GM12878 (cell line): ENCODE results near the gene VWA3B. TPM values are rescaled to one million over a fixed set of nuclear protein-coding genes. Genes with fewer than 3 reads are reported as not detected.

Source experiments
- ATAC-seq: fragments of 200-7000 bp; cut with Tn5 transposase; 3 replicates; pipeline ENCODE4 v1.9.1; 2020; ENCODE audit warnings: mild to moderate bottlenecking, moderate library complexity
- BruUV-seq: library from RNA; stranded (reverse); fragments of 400-500 nt; replicated peaks from 2 replicates; lab custom pipeline; 2021; lab: Mats Ljungman, UMichigan
- CTCF ChIA-PET: fragments of 300-600 bp; sonication (Branson Sonifier 250); formaldehyde crosslinking; extraction: SDS; loops from one replicate; lab custom pipeline; 2021; ENCODE audit warnings: inconsistent platforms; lab: Yijun Ruan, JAX
- POLR2A ChIA-PET: fragments of 350-600 bp; formaldehyde crosslinking; extraction: SDS; loops from one replicate; lab custom pipeline; 2021; ENCODE audit warnings: inconsistent platforms; lab: Charles Lee
- RAD21 ChIA-PET: fragments of 300-600 bp; sonication (Branson Sonifier 250); formaldehyde crosslinking; loops from one replicate; lab custom pipeline; 2023; ENCODE audit warnings: antibody characterized with exemption; ENCODE audit not compliant: unreplicated experiment; lab: Charles Lee
- SMC1A ChIA-PET: fragments of 300-600 bp; sonication (Branson Sonifier 250); formaldehyde crosslinking; loops from one replicate; lab custom pipeline; 2023; ENCODE audit not compliant: unreplicated experiment, uncharacterized antibody; lab: Charles Lee
- DNase-seq: peaks from one replicate; pipeline ENCODE4 v3.0.0-alpha.2; 2011; ENCODE audit warnings: low read depth, low spot score
- FAIRE-seq: peaks from 3 replicates; lab custom pipeline; 2011; peaks lifted over from hg19 to GRCh38; lab: Jason Lieb, UNC
- H2AFZ ChIP-seq: 2 replicates; pipeline ENCODE4 v1.6.0; 2011; ENCODE audit warnings: low read depth, low read length, control low read depth; ENCODE audit not compliant: control insufficient read depth
- H3K27ac ChIP-seq: 2 replicates; pipeline ENCODE4 v1.5.1; 2011; ENCODE audit warnings: control low read depth; ENCODE audit not compliant: control insufficient read depth, insufficient read depth
- H3K27me3 ChIP-seq, 2 experiments: replicated peaks in 1 of 2; 2 replicates each; pipeline versions ENCODE4 v1.6.0 to v1.6.1; 2011; ENCODE audit warnings: low read length in 1 of 2; ENCODE audit not compliant: control insufficient read depth in 2 of 2, insufficient read depth in 2 of 2
- H3K36me3 ChIP-seq, 2 experiments: 2 replicates each; pipeline ENCODE4 v1.5.1; 2011; ENCODE audit warnings: low read length in 1 of 2; ENCODE audit not compliant: control insufficient read depth in 2 of 2, insufficient read depth in 2 of 2
- H3K4me1 ChIP-seq: 2 replicates; pipeline ENCODE4 v1.6.1; 2011; ENCODE audit warnings: mild to moderate bottlenecking, low read length, moderate library complexity, mixed read lengths; ENCODE audit not compliant: control insufficient read depth, insufficient read depth
- H3K4me2 ChIP-seq: 2 replicates; pipeline ENCODE4 v1.6.0; 2011; ENCODE audit warnings: control low read depth; ENCODE audit not compliant: control insufficient read depth, insufficient read depth
- H3K4me3 ChIP-seq: fragments of 200-600 bp; sonication (generic); 2 replicates; pipeline ENCODE4 v1.5.1; 2016
- H3K79me2 ChIP-seq: 2 replicates; pipeline ENCODE4 v1.6.0; 2011; ENCODE audit warnings: low read length; ENCODE audit not compliant: control insufficient read depth, insufficient read depth
- H3K9ac ChIP-seq: 2 replicates; pipeline ENCODE4 v1.8.0; 2011; ENCODE audit warnings: low read length, control low read depth, mixed read lengths; ENCODE audit not compliant: control insufficient read depth, insufficient read depth
- H3K9me3 ChIP-seq: replicated peaks from 3 replicates; pipeline ENCODE4 v1.5.1; 2011; ENCODE audit warnings: mild to moderate bottlenecking, low read length; ENCODE audit not compliant: control insufficient read depth, insufficient read depth
- H4K20me1 ChIP-seq: 2 replicates; pipeline ENCODE4 v1.6.0; 2011; ENCODE audit not compliant: control insufficient read depth, insufficient read depth
- BCL11A ChIP-seq: IDR thresholded peaks from 2 replicates; pipeline ENCODE4 v1.6.1; 2011; ENCODE audit warnings: low read depth, low read length
- CREB1 ChIP-seq: IDR thresholded peaks from 2 replicates; pipeline ENCODE4 v1.6.1; 2012; ENCODE audit warnings: low read depth, mild to moderate bottlenecking, inconsistent platforms
- CREM ChIP-seq: IDR thresholded peaks from 2 replicates; pipeline ENCODE4 v1.6.1; 2014; ENCODE audit warnings: antibody characterized with exemption, low read depth
- EGR1 ChIP-seq, 2 experiments: IDR thresholded peaks; 1 replicate in 1 of 2; 2 replicates in 1 of 2; pipeline ENCODE4 v1.6.1; 2011 to 2012; ENCODE audit warnings: low read depth in 2 of 2, low read length in 2 of 2, borderline replicate concordance in 1 of 2, mild to moderate bottlenecking in 1 of 2, moderate library complexity in 1 of 2
- GATAD2B ChIP-seq: fragments of 450-650 bp; conservative IDR thresholded peaks from 2 replicates; pipeline ENCODE4 v1.6.1; 2017; ENCODE audit warnings: low read depth, mild to moderate bottlenecking, moderate library complexity
- HDAC6 ChIP-seq: fragments of 200-600 bp; sonication (generic); IDR thresholded peaks from one replicate; pipeline ENCODE4 v1.8.0; 2017; ENCODE audit warnings: antibody characterized with exemption; ENCODE audit not compliant: unreplicated experiment
- IKZF1 ChIP-seq: fragments of 450-650 bp; conservative IDR thresholded peaks from 2 replicates; pipeline ENCODE4 v1.6.1; 2017; ENCODE audit warnings: antibody characterized with exemption, mild to moderate bottlenecking
- JUNB ChIP-seq: IDR thresholded peaks from 2 replicates; pipeline ENCODE4 v1.6.1; 2016; ENCODE audit warnings: antibody characterized with exemption, mild to moderate bottlenecking
- LARP7 ChIP-seq: fragments of 450-650 bp; IDR thresholded peaks from 2 replicates; pipeline ENCODE4 v1.6.1; 2017; ENCODE audit warnings: mild to moderate bottlenecking
- NFIC ChIP-seq: IDR thresholded peaks from 2 replicates; pipeline ENCODE4 v1.6.1; 2012; ENCODE audit warnings: low read depth, mild to moderate bottlenecking, inconsistent platforms, low read length, moderate library complexity
- NR2C2 ChIP-seq: IDR thresholded peaks from 2 replicates; pipeline ENCODE4 v1.6.1; 2011; ENCODE audit warnings: borderline replicate concordance, low read depth; ENCODE audit not compliant: control insufficient read depth, insufficient read length
- SMAD1 ChIP-seq: fragments of 450-650 bp; IDR thresholded peaks from 2 replicates; pipeline ENCODE4 v1.6.1; 2018; ENCODE audit warnings: mild to moderate bottlenecking, low read depth; ENCODE audit not compliant: partially characterized antibody
- SUPT20H ChIP-seq: IDR thresholded peaks from 2 replicates; pipeline ENCODE4 v1.6.1; 2011; ENCODE audit warnings: low read depth, mild to moderate bottlenecking, low read length, moderate library complexity, borderline replicate concordance; ENCODE audit not compliant: control insufficient read depth
- TARDBP ChIP-seq: IDR thresholded peaks from 2 replicates; pipeline ENCODE4 v1.6.1; 2016; ENCODE audit warnings: borderline replicate concordance
- YY1 ChIP-seq: IDR thresholded peaks from 2 replicates; pipeline ENCODE4 v1.6.1; 2011; ENCODE audit warnings: low read depth, mild to moderate bottlenecking, low read length
- ZNF207 ChIP-seq: fragments of 450-650 bp; IDR thresholded peaks from 2 replicates; pipeline ENCODE4 v1.6.1; 2014; ENCODE audit warnings: antibody characterized with exemption, mild to moderate bottlenecking, borderline replicate concordance
- WGBS: methylation state at CpG from one replicate; pipeline ENCODE4 v1.1.6; 2016; ENCODE audit warnings: low lambda C conversion rate; ENCODE audit not compliant: insufficient replicate concordance, insufficient coverage; ENCODE audit errors: missing lambda C conversion rate; 5-methylcytosine and 5-hydroxymethylcytosine counted together
- in situ Hi-C: fragments of 300-500 bp; cut with MboI; formaldehyde crosslinking; loops from 9 replicates; pipeline ENCODE4 v1.14.3; 2018; ENCODE audit warnings: mixed read lengths
- intact Hi-C: fragments of 100-400 bp; cut with micrococcal nuclease; formaldehyde crosslinking; loops from one replicate; pipeline ENCODE4 v1.14.2; 2022; ENCODE audit not compliant: unreplicated experiment
- polyA plus RNA-seq, 11 experiments: library from polyadenylated mRNA; depleted of rRNA in 4 of 11; unstranded in 6 of 11; stranded (reverse) in 5 of 11; fragments of >200 nt; fragmentation: Nextera tagmentation in 4 of 11; fragmentation: Illumina TruSeq in 1 of 11; extraction: Ambion mirVana in 4 of 11; extraction: Trizol in 1 of 11; gene quantifications; 1 replicate in 1 of 11; 2 replicates in 10 of 11; pipeline versions ENCODE4 v1.2.1 to v1.2.3, GENCODE V29; 2011 to 2016; ENCODE audit warnings: inconsistent platforms in 2 of 11, missing spikeins in 2 of 11, low read depth in 1 of 11
- total RNA-seq, 4 experiments: library from RNA; depleted of rRNA in 3 of 4; stranded (reverse); fragments of >200 nt in 3 of 4; fragmentation: Illumina TruSeq in 1 of 4; extraction: Trizol in 1 of 4; gene quantifications; 2 replicates each; pipeline versions ENCODE4 v1.2.1 to v1.2.3, GENCODE V29; 2013 to 2021
- TF ChIP-seq, protein P1 (sequence below): fragments of 450-650 bp; formaldehyde crosslinking; IDR thresholded peaks from 2 replicates; pipeline ENCODE4 v1.4.0; 2022; ENCODE audit warnings: mild to moderate bottlenecking, moderate library complexity

Gene VWA3B
- total and polyA plus RNA-seq, 10 of the 15 experiments (the other 5 are each of a cell fraction or from before 2014, with no cell fraction given), result 0.04 to 0.86 (median 0.19) TPM; not detected in 4

DNA sequence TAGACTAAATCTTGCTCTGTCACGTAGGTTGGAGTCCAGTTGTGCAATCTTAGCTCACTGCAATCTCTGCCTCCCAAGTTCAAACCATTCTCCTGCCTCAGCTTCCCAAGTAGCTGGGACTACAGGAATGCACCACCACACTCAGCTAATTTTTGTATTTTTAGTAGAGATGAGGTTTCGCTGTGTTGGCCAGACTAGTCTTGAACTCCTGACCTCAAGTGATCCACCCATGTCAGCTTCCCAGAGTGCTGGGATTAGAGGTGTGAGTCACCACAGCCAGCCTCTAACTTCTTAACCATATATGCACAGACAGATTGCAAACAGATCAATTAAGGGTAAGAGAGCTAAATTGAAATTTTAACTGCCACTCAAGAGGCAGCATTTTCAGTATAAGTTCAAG, 237.2 kb downstream of the VWA3B start:
- ATAC-seq, result no peak
- H3K36me3 ChIP-seq, result no peaks in the 10 kb centered on the region

DNA sequence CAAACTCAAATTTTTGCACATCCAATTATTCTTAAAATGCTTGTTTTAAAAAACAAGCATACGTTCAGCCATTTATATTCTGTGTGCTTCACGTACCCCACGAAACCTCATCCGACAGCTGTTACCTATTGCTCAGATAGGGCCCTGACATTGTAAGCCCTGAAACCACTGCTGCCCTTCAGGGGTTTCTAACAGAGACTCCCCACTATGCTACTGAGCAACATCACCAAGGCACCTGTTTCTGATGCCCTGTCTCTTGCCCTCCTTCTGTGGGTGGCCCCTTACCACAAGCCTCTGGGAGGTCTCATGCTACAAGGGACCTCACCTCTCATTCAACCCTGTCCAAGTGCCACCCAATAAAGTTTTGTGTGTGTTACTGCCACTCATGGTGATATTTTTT, 240.8 kb downstream of the VWA3B start:
- TF ChIP-seq SUPT20H (no peak), HDAC6 (no peak), TARDBP (no peak), BCL11A (no peak), SMAD1 (no peak), EGR1 (IDR thresholded peaks at IDR 0.05; ENCODE audit: borderline replicate concordance in 1 of 2, low read depth in 2 of 2, low read length in 2 of 2) (no peak), CREM (no peak), GATAD2B (no peak), CREB1 (no peak), YY1 (no peak), JUNB (no peak)
- TF ChIP-seq, protein P1, sequence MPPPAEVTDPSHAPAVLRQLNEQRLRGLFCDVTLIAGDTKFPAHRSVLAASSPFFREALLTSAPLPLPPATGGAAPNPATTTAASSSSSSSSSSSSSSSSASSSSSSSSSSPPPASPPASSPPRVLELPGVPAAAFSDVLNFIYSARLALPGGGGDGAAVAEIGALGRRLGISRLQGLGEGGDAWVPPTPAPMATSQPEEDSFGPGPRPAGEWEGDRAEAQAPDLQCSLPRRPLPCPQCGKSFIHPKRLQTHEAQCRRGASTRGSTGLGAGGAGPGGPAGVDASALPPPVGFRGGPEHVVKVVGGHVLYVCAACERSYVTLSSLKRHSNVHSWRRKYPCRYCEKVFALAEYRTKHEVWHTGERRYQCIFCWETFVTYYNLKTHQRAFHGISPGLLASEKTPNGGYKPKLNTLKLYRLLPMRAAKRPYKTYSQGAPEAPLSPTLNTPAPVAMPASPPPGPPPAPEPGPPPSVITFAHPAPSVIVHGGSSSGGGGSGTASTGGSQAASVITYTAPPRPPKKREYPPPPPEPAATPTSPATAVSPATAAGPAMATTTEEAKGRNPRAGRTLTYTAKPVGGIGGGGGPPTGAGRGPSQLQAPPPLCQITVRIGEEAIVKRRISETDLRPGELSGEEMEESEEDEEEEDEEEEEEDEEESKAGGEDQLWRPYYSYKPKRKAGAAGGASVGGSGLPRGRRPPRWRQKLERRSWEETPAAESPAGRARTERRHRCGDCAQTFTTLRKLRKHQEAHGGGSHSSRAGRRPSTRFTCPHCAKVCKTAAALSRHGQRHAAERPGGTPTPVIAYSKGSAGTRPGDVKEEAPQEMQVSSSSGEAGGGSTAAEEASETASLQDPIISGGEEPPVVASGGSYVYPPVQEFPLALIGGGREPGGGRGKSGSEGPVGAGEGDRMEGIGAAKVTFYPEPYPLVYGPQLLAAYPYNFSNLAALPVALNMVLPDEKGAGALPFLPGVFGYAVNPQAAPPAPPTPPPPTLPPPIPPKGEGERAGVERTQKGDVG (CRISPR knock-in tag), result no peak
- no peak overlapping the region for H3K4me2 ChIP-seq
- POLR2A ChIA-PET, result no interaction called here
- H3K4me3 ChIP-seq, result no peak overlapping the region
- RAD21 ChIA-PET, result no interaction called here
- DNase-seq (no peak), FAIRE-seq (no peak), ATAC-seq (no peak)
- CTCF ChIA-PET, result no interaction called here
- no peak overlapping the region for H2AFZ ChIP-seq
- no TSS peak for BruUV-seq
- H3K27ac ChIP-seq, result no peak overlapping the region
- H3K27me3 ChIP-seq, result peaks cover 0 to under 1% of the 10 kb centered on the region in 2 experiments; a peak in 3 of 4 replicates
- H3K79me2 ChIP-seq, result no peaks in the 10 kb centered on the region
- 67% methylated on average over 4 of the region's 4 CpGs for WGBS
- in situ Hi-C loops (no loop called here), intact Hi-C loops (no loop called here)
- H4K20me1 ChIP-seq, result no peaks in the 10 kb centered on the region
- no peaks in the 10 kb centered on the region for H3K9me3 ChIP-seq
- H3K9ac ChIP-seq, result no peak overlapping the region
- no peaks in the 10 kb centered on the region for H3K4me1 ChIP-seq
- SMC1A ChIA-PET, result no interaction called here
- H3K36me3 ChIP-seq, result no peaks in the 10 kb centered on the region

More for the DNA sequence above, 237.2 kb downstream of the VWA3B start:
- SMC1A ChIA-PET, result interaction anchor here (0.6 to 1.1 kb wide), 3 partner anchors 17 to 97 kb away, joined by 3 read pairs; no protein-coding TSS in a partner anchor
- no peaks in the 10 kb centered on the region for H3K79me2 ChIP-seq
- 31% methylated on average over 2 of the region's 2 CpGs for whole genome bisulfite sequencing
- H3K9ac ChIP-seq, result no peak overlapping the region
- no peak for FAIRE-seq
- in situ Hi-C loops (no loop called here), intact Hi-C loops (no loop called here)
- H3K27me3 ChIP-seq, result no peaks in the 10 kb centered on the region
- DNase-seq, result no peak
- H3K27ac ChIP-seq, result no peak overlapping the region
- H3K4me2 ChIP-seq, result no peak overlapping the region
- H3K4me1 ChIP-seq, result no peaks in the 10 kb centered on the region
- CTCF ChIA-PET, result no interaction called here
- no peaks in the 10 kb centered on the region; the same call in 1 of the 3 replicates for H3K9me3 ChIP-seq
- H2AFZ ChIP-seq, result no peak overlapping the region
- TF ChIP-seq NFIC (no peak), NR2C2 (no peak), ZNF207 (no peak), LARP7 (no peak), IKZF1 (no peak)
- RAD21 ChIA-PET, result no interaction called here
- no peaks in the 10 kb centered on the region for H4K20me1 ChIP-seq
- no peak overlapping the region for H3K4me3 ChIP-seq
- BruUV-seq, result no TSS peak
- POLR2A ChIA-PET, result no interaction called here
